Tibial nerve (tissue), 3 donors: Measurements from ENCODE around the gene NEDD9.

Experiments used
- POLR2A ChIP-seq, 2 donors: fragments of 450-650 bp; IDR thresholded peaks; one replicate each; pipeline ENCODE4 v1.6.1; 2017; ENCODE audit warnings: antibody characterized with exemption in 2 of 2, mild to moderate bottlenecking in 2 of 2, moderate library complexity in 2 of 2
- TF ChIP-seq, protein P1 (sequence below), 5 experiments: fragments of 200-600 bp in 3 of 5; fragments of 450-650 bp in 2 of 5; sonication (generic) in 3 of 5; IDR thresholded peaks; one replicate each; pipeline ENCODE4 v1.5.1; 2016 to 2019; ENCODE audit warnings: antibody characterized with exemption in 5 of 5, mild to moderate bottlenecking in 3 of 5, moderate library complexity in 2 of 5

GRCh38 chr6:11279284-11279689 is 46.8 kb upstream of the NEDD9 start:
- no peak for TF ChIP-seq POLR2A (IDR thresholded peaks at IDR 0.05)
- TF ChIP-seq, protein P1, sequence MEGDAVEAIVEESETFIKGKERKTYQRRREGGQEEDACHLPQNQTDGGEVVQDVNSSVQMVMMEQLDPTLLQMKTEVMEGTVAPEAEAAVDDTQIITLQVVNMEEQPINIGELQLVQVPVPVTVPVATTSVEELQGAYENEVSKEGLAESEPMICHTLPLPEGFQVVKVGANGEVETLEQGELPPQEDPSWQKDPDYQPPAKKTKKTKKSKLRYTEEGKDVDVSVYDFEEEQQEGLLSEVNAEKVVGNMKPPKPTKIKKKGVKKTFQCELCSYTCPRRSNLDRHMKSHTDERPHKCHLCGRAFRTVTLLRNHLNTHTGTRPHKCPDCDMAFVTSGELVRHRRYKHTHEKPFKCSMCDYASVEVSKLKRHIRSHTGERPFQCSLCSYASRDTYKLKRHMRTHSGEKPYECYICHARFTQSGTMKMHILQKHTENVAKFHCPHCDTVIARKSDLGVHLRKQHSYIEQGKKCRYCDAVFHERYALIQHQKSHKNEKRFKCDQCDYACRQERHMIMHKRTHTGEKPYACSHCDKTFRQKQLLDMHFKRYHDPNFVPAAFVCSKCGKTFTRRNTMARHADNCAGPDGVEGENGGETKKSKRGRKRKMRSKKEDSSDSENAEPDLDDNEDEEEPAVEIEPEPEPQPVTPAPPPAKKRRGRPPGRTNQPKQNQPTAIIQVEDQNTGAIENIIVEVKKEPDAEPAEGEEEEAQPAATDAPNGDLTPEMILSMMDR (IDR thresholded peaks at IDR 0.05): no peak
